ENCODE data around the gene RWDD4.

DNA sequence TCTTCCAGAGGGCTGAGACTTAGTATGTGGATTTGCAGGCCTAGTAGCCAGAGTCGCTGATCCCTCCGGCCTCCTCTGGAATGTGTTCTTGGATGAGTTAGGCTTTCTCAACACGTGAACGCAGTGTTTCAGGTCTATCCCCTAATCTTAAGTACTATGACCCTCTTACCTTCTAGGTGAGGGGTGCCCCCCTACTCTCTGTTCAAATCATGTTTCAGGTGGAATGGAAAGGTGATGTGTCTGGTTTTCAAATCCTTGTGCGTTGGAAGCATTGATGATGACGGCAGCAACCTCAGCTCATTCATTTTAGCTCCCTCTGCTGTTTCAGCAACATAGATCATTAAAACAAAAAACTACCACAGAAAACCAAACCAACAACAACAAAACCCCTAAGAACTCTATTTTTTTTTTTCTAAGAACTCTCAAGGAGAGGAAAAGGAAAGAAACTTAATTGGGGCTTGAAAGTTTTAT is 56.4 kb downstream of the RWDD4 start:
- no peak for TF ChIP-seq POLR2A (IDR thresholded peaks at IDR 0.05; ENCODE audit: low read depth, low read length)
- TF ChIP-seq POLR2AphosphoS5 (IDR thresholded peaks at IDR 0.05; ENCODE audit: low read depth, low read length), result no peak
